IPS DF 4.7 (cell line): ENCODE results near the gene IL17B.

Experiments used
- DNase-seq: peaks from one replicate; pipeline ENCODE4 v3.0.0-alpha.2; 2013; ENCODE audit warnings: low spot score; ENCODE audit errors: extremely low read depth

Gene IL17B, protein sequence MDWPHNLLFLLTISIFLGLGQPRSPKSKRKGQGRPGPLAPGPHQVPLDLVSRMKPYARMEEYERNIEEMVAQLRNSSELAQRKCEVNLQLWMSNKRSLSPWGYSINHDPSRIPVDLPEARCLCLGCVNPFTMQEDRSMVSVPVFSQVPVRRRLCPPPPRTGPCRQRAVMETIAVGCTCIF

DNA sequence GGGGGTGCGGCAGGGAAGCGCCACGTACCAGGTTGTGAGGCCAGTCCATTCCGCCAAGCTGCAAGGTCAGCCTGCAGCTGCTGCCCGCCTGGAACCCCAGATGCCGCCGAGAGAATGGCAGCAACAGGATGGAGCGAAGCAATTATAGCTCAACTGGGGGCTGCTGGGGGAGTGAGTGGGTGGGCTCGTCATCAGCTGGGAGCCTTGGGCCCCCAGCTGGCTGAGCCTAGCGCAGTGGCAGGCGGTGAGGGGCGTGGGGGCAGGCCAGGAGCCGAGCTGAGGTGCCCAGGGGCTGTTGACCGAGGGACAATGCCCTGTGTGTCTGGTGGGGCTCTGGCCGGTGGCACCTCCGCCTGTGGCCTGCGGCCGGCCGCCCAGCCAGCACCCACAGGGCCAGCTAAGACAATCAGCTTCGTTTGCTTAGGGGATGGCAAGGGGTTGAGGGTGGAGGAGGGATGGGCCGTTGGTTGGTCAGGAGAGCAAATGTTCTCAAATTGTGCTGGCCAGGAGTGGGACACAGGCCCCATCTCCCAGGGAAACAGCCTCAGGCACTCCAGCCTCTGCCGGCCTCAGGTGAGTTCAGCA is at the start of gene IL17B:
IL17B (minus strand) TSS at position 116 of the 585 bp plus-strand sequence; CDS start at position 49, 67 bp downstream.
- no peak for DNase-seq

DNA sequence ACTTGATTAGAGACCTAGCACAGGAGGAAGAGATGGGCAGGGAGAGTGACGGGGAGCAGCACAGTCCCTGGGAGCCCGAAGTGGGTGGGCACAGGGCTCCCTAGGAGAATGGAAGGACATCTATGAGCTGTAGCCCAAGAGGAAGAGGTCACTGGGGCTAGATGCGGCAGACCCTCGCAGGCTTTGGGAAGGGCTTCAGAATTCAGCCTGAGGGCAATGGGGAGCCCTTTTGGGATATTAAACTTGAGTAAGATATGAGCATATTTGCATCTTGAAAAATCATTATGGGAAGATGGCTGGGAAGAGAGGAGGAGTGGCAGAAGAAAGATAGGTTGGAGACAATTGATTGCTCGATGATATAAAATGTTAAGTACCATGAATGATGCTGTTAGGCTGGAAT is 48.9 kb upstream of the IL17B start:
- DNase-seq = no peak

DNA sequence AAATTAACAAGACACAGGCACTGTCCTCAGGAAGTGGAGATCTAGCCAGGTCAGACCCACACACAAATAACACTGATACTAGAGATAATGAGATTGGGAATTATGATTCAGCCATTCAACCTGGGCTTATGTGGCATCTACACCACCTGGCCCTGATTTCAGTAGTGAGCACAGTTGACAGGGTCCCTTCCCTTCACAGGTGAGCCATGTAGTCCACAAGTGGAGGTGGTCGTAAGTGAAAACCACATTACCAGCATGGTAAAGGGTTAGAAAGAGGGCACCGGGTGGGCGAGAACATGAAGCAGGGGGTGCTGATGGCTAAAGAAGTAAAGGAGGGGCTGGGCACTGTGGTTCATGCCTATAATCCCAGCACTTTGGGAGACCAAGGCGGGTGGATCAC is 48.3 kb upstream of the IL17B start:
- DNase-seq = no peak

DNA sequence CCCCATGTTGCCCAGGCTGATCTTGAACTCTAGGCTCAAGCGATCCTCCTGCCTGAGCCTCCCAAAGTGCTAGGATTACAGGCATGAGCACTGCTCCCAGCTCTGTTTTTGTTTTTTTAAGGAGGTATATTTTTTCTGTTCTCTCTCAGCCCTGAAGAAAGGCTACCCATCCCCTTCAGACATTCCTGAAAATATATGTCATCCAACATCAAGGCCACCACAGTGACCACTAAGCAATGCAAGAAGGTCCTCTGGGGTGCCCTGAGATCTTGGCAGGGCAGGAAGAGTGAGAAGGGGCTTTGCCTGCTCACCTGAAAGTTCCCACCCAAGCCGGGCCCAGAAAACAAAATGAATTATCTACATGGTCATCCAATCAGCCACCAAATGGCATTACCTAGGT is 47.8 kb upstream of the IL17B start:
- no peak for DNase-seq

DNA sequence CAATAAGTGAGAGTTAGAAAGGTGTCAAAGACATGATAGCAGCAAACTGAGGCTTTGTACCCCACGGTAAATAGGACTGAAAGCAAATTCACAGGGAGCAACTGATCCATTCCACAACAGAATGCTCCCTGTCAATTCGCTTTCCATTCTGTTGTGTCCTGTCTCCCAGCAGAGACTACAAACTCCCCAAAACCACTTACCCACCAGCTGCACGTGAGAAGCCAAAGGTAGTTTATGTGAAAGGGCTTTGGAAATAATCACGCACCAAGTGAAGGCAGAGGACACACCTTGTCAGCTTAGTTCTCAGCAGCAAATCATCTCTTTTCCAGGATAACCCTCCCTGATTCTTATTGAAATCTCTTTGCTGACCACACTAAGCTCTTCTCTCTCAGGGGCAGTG is 46.6 kb upstream of the IL17B start:
- no peak for DNase-seq

DNA sequence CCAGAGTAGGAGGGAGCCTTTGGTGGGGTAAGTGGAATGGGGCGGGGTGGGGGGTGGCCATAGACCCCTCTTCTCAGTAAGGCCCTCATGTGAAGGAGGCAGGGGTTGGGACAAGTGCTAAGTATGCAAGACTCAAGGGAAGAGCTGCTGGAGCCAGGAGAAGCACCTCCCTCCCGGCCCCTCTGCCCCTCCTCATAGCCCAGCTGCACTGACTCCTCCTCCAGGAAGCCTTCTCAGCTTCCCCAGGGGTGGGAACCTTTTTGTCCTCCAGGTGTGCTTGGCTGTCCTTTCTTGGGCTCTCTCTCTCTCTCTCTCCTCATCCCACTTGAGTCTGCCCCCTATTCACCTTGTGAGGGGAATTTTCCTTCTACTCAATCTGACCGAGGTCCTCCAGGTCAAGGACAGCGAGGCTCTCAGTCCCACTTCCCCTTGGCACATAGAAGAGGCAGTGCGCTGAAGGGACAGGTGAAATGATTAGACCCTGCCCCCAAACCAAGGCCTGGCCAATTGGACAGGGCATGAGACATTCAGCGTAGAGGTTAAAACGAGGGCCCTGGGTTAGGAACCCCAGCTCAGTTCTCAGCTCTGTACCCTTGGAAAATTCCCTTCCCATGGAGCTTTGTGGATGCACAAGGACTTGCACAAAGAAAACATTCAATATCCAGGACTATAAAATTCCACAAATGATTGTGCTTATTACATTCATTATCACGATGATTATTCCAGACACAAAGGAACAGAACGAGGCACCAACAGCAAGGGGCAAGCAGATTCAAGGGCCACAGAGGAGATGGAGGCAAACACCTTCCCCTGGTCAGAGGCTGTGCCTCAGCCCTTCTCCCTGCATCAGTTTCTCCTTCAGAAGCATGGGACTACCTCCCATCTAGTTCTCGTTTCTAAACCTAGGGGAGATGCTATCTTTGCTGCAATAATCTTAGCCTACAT is 45.6 kb upstream of the IL17B start:
- DNase-seq = no peak

DNA sequence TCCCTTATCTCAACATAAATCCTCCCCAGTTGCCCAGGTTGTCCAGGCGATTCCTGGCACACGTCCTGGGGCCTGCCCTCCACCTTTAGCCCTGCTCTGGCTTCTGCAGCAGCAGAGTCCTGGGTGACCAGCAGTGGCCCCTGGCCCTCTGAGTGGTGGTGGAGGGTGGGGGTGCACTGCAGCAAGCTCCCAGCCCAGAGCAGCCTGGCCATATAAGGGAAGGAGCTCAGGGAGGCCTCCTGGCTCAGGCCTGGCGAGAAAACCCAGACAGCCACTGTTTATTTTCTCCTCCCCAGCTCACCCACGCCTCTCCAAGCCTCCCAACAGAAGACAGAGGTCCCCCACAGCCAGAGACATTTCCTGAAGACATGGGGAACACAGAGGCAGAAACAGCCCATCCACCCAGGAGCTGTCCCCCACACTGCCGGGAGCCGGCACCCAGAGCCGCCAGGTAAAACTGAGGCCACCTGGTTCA is 44.7 kb upstream of the IL17B start:
- DNase-seq = no peak

DNA sequence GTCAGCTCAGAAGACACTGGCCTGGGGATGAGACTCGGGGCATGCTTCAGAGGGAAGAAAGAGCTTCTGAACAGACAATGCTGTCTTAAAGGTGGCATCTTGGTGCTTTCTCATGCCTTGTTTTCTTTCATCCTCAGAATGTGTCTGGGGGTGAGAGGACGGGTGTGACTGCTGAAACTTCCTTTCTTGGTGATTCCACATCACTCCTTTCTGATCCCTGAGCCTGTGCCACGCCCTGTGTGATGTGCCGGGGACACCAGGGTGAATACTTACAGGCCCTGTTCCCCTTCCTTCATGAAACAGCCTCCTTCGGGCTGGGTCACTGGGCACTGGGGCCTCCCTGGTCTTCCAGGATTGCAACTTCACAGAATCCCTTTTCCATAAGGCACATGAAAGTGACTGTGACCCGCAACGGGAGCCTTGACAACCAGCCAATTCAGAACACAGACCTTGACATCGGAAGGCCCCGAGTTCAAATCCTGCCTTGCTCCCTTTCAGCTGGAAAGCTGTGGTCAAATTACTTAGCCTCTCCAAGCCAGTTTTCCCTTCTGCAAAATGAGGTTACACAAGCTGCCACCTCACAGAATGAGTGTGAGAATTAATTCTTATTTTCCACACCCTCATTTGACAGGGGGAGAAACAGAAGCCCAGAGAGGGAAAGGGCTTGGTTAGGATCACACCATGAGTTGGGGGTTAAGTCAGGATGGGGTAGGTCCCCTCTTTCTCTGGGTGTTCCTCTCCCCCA is 44.1 kb upstream of the IL17B start:
- no peak for DNase-seq

DNA sequence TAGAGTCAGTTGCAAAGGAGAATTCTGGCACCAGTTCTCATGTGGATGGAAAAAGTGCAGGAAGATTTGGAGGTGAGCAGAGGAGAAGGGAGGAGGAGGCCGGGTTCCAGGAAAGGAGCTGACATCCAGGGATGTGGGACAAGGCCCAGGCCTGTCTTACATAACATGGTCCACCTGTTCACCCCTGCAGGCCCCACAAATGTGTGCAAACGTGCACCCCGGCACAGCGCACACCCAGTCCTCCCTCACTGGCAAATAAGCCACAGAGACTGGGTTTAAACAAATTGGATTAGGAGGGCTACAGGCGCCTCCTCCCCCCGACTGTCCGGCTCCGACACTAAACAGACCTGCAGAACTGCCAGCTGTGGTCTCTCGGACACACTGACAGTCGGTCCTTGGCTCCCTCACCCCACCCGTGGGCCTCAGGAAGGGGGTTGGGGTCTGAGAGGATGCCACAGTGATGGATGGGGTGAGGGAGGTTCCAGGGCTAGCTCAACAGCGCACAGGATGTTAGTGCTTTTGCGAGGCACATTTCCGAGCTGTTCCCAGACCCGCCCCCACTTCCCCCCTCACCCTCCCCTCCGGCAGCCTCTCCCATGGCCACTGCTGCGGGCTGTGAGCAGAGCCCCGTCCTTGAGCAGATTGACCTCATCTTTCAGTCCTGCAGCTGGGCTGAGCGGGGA is 43.4 kb upstream of the IL17B start:
- DNase-seq = no peak

DNA sequence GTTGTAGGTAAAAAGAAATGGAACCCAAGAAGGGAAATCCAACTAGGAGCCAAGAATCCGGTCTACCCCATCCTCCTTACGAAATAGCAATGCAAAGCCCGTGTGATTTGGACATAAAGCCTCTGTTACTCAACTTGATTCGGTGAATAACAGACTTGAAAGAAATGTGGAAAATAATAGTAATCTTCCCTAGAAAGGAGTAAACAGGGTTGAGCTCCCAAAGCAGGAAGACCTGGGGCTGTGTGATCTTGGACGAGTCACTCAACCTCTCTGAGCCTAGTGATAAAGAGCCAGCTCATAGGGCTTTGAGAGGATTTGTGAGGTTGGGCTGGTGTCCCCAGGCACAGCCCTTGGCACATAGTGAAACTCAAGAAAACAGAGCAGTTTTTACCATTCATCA is 42.7 kb upstream of the IL17B start:
- DNase-seq = no peak

DNA sequence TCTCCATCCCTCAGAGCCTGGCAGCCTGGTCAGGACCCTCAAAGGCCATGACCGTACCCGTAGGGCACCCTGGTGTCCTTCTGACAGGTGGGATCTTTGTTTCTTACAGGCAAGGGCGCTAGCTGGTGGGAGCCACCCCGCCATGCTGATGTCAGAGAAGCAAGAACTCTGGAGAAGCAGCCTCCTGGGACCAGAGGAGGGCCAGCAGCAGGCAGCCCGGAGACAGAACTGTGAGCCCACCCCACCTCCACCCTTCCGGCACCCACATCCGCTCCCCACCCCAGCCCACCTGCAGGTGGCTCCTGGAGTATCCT is 42.2 kb upstream of the IL17B start:
- DNase-seq = no peak

DNA sequence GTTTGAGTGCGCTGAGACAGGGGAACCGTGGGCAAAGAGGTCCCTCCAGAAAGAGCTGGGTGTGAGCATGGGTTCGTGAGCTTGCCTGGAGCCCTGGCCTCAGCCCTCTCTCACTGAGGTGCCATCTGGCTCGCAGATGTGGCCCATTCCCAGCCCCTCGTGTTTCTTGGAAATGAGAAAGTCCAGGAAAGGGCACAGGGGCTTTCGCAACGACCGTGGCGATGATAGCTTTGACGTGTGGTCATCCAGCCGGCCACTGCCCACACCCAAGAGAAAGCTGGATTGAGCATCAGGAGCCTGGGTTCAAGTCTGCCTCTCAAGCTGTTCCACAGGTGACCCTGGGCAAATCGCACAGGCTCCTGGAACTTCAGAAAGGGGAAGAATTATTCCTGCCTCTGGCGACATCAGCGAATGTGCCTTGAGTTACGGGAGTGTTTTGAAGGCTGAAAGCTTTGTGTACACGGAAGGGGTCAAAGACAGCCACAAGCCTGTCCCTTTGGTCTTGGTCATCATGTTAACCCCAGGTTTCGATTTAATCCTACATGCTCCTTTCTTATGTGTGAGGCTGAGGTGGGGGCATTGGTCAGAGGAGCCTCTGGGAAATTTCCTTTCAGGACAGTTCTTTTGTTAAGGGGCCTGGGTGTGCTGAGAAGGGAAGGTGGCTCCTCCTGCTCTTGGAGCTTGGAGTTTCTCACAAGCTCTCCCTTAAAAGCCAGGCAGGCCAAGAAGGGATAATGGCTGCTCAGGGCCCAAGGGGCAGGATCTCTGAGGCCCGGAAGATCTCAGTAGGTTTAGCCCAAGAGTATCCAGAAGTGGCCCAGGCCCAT is 41.7 kb upstream of the IL17B start:
- no peak for DNase-seq

DNA sequence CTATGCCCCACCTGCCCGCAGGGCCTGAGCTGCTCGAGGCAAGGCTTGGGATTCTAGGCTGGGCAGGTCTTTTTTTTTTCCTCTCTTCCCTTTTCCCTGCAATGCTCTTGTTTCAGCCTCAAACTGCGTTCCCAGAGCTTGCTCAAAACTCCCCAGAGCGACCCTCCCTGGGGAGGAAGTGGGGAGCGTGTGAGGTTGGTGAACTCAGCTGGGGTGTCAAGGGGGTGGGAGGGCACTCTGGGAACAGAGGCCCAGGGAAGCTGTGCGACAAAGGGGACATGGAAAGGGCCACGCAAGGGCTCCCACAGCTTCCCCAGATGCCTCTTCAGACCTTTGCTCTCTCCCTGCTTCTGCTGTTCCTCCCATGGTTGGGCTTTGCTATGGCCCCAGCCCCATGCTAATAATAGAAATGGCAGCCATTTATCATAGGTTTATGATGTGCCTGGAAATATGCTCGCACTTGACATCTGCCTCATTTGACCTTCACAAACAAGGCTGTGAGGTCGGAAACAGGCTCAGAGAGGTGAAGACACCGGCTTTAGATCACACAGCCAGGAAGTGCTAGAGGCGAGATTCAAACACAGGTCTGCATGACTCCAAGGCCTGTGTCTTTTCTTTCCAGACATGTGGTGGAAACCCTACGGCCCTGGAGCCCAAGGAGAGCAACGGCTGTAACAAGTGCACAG is 40.9 kb upstream of the IL17B start:
- DNase-seq = no peak

DNA sequence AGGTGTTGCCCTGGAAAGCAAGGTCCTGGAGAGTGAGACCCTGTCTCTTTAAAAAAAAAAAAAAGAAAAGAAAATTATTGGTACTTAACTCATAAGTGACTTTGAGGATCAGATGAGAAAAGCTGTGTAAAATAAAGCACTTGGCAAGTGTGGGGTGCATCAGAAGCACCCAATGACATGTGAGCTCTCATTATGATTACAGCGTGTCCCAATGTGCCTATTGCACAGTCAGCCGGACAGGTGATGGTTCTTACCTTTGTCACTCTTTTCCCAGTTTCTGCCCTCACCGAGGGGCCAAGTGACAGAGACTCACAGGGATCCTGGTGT is 40.4 kb upstream of the IL17B start:
- DNase-seq = no peak

DNA sequence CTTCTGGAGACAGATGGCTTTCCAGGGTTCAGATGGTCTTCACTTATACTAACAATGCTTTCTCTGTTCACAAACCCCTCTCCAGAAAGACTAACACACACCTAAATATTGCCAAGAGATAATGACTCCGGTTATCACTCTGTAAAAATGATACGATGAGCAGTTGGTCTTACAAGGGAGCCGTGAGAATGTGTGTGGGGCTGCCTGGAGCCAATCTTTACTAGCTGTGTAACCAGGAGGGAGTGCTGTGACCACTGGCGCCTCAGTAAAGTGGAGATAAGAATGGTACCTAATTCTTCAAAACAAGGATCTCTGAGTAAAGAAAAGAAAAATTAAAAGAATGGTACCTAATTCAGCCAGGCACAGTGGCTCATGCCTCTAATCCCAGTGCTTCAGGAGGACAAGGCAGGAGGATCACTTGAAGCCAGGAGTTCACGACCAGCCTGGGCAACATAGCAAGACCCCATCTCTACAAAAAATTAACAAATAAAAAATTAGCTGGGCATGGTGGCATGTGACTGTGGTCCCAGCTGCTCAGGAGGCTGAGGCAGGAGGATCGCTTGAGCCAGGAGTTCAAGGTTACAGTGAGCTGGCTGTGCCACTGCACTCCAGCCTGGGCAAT is 39.9 kb upstream of the IL17B start:
- no peak for DNase-seq

DNA sequence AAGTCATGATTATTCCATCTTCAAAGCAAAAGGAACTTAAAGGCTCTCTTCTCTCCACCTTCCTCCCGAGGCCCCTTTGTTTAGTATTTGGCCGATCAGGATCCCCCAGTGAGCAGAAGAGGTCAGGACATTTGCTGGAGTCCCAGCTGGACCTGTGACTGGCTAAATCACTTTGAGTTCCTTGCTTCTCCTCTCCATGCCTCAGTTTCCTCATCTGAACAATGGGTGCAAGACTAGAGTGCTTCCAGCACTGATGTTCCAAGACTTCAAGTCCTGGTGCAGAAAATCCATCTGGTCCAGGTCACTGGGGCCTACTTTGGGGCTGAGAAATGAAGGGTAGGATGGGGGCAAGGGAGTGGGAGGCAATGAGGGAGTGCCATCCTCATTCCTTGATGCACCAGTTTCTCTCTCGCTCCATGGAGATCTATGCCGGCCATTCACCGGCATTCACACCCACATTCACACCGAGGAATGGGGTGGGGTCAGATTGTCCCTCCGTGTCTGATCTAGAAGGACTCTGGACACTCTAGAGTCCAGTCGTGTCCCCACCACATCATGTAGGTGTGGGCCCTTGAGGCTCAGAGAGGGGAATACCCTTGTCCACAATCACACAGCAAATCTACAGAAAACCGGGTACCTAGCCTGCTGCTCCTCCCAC is 38.7 kb upstream of the IL17B start:
- DNase-seq = no peak

DNA sequence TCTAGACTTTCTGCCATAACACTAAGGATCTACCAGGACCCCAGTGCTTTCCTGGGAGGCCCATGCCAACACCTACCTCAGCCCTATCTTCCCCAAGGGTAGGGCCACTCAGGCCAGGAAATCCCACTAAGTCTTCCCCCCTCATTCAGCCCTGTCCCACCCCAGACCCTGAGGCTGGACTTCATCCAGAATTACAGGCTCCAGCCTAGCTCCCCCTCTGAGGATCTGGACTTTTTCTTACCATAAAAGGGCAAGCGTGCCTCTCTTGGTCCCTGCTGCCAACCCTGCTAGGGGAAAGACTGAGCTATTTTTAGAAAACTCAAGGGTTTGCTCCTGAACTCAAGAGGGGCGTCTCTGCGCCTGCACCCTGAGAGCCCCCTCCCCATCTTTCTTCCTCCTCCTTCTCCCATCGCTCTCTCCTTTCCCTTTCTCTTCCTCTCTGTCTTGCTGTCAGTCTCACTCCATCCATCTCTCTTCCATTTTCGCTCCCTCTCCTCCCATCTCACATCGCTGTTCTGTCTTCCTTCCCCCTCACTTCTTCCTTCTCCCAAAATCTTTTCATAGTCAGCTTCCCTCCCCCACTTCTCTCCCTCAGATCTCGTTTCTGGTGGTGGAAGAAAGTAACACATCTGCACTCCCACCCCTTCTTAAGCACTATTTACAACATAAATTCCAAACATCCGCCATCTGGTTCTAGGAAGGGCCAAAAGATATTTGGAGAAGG is 38.1 kb upstream of the IL17B start:
- no peak for DNase-seq
